ENCODE results near the gene PLA2G7.
"Not testable (repeated sequence)": the region's sequence is repeated elsewhere in the genome, so short reads cannot be mapped to it uniquely, and the experiment has no call there.

Gene PLA2G7

DNA sequence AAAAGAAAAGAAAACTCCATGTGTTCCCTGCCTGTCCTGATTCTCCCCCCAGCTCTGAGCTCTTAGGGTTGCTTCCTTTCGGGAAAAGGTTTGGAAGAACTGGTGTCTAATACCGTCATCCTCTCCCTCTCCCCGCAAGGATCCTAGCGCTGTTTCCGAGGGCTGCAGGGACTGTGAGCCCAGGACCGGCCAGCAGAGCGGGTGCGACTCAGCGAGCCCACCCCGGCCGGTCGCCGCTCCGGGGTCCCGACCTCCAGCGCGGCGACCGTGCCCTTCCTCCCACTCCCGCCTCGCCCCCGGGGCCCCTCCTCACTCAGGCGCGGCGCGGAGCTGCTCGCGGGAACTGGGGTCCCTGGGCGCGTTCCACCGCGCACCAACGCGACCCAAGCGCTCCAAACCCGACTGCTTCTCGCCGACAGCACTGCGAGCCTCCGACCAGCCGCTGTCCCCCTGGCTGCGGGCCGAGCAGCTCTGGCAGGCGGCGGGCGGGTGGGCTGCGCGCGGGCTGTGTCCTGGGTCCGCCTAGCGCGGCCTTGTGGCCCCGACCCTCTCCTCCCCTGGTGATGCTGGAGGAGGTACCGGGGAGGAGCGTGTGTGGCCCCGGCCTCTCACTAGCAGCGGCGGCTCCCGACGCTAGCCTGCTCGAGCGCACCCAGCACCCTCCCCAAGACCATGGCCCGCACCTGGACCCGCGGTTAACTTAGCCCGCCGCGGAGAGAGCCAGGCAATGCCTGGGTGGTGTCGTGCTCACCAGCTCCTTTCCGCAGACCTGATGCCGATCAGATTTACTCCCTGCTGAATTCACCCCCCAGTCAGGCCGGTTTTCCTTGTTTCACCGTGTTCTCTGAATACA, at the start of gene PLA2G7:
Gene PLA2G7, minus strand, starts transcription at position 509 of the 853 bp plus-strand sequence. CDS start 12,484 bp downstream, outside the sequence.
- DNase-seq: no peak

DNA sequence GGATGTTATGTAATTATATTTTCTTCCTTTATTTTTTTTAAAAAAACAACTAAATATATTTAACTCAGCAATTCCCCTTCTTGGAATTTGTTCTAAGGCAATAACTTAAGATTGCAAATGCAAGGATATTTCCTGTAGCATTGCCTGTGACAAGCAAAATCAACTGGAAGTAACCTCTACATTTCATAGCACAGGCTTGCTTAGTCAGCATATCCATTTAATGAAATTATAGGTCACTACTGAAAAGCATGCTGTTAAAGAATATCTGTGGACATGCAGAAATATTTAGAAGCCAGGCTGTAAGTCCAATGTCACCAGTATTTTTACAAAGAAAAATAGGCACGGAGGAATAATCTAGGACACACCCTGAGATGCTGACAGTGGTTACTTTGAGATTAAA, 49.4 kb upstream of the PLA2G7 start:
- no peak for DNase-seq

DNA sequence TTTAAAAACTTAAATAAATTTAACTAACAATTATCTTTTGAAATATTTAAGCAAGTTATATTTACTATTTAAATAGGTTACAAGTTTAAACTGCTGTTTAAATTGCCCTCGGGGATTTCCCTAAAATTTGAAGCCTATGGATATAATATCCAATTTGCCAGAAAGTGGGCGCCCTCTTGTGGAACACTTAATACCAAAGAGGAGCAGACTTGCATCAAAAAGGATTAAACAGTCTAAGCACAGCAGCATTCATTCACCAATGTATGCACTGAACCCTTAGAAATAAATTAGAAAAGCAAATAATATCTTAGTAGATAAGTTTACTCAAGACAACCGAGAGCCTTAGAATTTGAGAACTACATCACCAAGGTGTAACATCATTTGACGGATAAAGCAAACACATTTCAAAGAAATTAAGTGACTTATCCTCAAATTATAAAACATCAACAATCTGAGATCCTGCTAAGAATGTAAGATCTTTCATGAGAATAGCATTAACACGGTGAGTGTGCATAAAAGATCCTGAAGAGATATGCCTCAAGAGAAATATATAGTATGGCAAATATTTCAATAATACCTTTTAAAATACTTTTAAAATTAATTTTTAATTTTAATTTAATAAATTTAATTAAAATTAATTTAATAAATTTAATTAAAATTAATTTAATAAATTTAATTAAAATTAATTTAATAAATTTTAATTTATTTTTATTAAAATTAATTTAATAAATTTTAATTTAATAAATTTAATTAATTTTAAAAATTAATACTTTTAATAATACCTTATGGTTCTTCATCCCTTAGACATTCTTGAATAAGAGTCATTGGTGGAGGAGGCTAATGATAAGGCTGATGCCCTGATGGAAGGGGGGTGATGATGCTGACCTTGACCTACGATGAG, 46.6 kb upstream of the PLA2G7 start:
- DNase-seq: no peak

DNA sequence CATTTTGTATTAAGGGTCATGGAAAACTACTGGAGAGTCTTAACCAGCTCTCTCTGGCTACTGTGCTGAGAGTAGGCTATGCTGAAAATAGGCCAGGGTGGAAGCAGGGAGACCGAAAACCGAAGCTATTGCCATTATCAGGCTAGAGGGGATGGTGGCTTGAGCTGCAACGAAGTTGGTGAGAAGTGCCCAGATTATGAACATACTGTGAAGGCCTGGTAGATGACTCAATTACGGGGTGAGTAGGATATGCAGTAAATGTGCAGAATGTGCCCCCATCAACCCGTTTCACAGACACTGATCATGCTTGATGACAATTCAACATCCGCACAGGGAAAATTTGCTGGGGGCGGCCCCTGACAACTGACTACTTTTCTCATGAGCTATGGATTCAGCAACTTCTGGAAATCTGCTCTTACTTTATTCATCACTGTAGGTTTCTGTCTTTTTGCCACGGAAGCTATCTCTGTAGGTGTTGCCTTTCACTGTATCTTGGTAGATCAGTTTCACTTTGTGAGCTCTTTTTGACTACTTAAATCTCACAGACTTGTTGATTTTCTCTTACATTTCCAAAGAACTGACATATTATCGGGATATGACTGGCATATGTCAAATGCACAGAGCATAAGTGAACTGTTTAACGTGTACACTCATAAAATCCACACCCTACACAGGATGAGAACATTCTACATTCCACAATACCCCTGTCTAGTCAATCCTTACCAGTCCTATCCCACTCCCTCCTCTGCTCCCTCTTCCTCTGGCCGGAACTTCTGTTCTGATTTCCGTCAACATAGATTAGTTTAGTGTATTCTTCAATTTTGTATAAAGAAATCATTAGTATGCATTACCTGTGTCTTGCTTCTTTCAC, 42.5 kb upstream of the PLA2G7 start:
- DNase-seq: no peak

DNA sequence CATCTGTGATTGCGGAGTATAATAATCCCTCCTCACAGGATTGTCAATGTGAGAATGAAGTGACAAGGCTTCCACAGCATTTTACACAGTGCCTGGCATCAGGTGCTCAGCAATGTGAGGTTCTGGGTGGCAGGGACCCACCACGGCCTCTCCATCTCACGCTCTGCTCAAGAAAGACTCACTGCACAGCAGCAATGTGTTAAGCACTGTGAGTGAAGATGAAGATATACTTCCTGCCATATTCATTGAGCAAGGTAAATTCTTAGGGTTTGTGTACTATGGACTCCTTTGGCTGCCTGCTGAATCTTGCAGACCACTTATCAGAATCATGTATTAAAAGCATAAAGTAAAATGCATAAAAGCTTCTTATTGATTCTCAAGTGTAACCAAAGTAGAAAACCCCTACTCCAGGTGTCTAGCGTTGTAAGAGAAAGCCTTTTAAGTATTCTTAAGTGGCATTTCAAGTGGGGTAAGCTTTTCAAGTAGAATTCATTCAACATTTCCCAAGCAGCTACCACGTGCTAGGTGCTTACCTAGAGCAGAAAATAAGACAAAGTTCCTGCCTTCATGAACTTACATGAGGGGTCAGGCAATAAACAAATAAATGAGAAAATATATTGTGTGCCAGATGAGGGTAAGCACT, 41.0 kb upstream of the PLA2G7 start:
- no peak for DNase-seq

DNA sequence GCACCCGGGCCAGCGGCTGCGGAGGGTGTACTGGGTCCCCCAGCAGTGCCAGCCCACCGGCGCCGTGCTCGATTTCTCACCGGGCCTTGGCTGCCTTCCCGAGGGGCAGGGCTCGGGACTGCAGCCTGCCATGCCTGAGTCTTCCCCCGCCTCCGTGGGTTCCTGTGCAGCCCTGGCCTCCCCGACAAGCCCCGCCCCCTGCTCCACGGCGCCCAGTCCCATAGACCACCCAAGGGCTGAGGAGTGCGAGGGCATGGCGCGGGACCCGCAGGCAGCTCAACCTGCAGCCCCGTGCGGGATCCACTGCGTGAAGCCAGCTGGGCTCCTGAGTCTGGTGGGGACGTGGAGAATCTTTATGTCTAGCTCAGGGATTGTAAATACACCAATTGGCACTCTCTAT, 39.6 kb upstream of the PLA2G7 start:
- not testable (repeated sequence) for DNase-seq

DNA sequence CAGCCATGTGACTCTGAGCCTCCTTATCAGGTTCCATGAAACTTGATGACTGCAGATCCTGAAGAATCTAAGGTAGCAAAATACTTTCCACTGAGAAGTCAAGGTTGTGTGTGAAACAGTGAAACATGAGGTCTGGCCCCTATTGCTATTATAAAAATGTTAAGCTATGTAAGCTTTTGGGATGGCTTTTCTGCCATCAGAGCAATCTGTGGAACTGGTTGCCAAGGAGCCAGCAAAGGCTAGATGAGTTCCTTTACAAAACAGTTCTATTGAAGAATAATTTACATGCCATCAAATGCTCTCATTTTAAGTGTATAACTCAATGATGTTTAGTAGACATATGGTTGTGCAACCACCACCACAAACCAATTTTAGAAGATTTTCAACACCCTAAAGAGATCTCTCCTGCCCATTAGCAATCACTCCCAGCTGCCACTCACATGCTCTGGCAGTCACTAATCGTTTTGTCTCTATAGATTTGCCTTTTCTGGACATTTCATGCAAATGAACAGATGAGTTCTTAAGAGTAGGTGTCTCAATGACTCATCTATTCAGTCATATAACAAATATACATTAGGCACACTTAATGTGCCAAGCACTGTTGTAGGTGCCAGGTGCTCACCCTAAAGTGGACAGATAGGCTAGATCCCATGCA, 38.2 kb upstream of the PLA2G7 start:
- DNase-seq: no peak

DNA sequence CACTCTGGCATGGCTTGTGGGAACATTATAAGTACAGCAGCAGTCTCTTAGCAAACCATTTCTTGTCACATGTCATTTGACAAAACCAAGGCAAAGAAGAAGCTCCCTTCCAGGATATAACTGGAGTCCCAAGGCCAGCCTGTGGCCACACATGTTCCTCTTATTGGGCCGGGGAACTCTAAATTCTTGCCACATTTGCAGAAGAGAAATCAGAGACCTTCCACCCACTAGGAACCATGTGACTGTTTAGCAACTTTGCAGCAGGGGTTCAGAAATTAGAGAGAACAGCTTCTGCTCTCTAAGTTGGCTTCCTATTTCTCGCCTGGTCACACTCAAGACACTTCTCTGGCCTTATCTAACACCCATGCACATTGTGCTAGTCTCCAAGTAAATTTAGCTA, 37.6 kb upstream of the PLA2G7 start:
- peak; percentile 72 for DNase-seq

DNA sequence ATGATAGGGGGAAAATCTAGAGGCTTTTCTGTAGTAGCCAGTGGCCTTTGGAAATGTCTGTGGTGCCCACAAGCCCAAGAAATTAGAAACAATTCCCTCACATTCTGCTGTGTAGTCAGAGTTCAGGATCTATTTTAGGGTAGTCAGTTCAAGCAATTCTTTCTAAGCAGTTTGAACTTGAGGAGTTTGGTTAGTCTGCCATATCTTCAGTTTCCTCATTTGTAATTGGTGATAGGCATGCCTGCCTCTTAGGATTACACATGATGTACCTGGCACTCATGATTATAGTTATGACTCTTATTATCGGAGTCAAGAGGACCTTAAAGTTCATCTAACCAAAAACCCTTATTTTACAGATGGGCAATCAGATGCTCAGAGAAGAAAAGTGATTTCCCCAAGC, 36.8 kb upstream of the PLA2G7 start:
- DNase-seq: no peak

DNA sequence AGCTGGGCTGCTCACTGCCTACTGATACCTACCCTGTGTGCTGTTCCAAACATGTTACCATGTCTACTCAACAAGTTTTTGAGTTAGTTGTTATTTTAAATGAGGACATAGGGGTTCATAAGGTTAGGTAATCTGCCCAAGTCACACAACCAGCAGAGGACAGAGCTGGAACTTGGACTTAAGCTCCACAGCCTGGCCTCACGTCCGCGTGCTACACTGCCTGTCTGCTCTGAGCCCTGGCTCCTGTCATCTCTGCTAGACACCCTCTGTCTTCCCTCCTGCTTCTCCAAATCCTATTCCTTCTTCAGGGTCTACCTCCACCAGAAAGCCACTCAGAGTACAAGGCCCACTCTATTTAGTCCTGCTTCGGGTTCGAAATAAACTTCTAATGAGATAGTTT, 29.8 kb upstream of the PLA2G7 start:
- DNase-seq: no peak

DNA sequence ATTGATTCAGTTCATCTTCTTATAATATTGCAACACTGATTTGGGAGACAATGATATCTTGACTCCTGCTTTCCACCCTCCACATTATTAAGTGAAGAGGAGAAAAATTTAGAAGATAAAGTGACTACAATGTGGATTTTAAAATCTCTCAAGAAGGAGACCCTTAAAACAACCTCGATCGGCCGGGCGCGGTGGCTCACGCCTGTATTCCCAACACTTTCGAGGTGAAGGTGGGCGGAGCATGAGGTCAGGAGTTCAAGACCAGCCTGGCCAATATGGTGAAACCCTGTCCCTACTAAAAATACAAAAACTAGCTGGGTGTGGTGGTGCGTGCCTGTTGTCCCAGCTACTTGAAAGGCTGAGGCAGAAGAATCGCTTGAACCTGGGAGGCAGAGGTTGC, 29.1 kb upstream of the PLA2G7 start:
- DNase-seq: not testable (repeated sequence)

DNA sequence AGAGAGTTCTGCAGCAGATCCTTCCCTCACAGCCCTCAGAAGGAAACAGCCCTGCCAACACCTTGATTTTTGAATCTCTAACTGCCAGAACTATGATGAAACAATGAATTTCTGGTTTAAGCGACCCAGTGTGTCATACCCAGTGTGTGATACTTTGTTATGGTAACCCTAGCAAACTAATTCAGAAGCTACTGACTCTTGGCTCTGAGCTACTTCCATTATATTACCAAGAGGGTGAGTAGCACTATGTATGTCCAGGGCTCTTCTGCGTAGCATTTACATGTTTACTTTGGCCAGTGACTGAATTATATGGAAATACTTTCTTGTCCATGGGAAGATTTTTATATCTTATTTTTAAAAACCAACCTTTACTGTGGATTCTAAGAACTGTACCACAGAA, 28.3 kb upstream of the PLA2G7 start:
- DNase-seq: no peak

DNA sequence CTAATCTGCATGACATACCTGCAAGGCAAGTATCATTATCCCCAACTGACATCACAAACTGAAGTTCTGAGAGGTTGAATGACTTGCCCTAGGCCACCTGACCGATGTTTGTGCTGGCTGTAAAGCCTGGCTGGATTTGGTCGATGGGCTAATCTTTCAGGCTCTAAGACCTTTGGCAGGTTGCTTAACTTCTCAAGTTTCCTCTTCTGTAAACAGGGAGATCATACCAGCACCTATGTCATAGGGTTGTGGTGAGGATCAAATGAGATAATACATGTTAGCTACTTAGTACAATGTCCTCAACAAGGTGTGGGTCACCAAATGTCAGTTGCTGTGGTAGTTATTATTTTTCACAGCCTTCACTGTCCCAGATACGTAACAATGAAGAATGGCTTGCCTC, 25.8 kb upstream of the PLA2G7 start:
- DNase-seq: no peak

DNA sequence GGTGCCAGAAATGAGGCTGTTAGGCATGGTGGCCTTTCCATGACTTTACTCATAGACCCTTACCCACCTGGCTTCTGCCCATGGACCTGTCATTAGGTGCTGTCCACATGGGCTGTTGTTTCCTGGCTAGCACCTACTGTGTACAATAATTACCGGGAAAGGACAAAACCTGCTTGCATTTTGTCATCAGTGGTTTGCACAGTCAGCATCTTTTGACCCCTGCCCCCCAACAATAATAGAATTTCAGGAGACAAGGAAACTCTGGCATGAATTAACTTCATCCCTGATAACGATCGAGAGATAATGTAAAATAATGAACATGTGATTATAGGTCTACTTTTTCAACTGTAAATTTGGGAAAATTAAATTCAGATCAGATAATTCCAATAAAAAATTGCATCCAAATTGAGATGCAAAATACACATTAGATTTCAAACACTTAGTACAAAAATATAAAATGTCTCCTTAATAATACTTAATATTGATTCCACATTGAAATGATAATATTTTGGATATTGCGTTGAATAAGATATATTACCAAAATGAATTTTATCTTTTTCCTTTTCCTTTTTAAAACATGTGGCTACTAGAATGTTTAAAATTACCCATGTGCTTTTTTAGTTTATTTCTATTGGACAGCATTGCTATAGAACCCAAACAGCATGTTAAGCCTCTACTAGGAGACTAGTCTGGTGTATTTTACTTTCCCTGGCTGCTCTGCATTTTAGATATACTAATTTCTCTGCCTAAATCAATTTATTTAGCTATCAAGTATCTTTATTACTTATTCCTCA, 24.0 kb upstream of the PLA2G7 start:
- DNase-seq: no peak

DNA sequence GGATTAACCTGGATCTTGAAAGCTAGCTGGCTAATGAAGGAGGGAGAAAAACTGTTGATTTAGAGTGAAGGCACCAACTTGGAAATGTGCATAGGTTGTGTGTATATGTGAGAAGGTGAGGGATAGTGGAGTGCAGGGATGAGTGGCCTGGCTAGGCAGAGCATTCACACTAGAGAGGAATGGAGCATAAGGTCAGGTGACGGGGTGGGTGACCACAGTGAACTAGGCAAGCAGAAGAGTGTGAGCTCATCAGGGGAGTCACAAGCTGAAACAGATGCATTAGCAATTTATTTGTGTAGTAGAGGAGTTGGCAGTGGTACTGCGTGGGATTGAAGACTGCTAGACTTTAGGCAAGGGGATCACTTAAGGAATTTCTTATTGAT, 22.0 kb upstream of the PLA2G7 start:
- no peak for DNase-seq

DNA sequence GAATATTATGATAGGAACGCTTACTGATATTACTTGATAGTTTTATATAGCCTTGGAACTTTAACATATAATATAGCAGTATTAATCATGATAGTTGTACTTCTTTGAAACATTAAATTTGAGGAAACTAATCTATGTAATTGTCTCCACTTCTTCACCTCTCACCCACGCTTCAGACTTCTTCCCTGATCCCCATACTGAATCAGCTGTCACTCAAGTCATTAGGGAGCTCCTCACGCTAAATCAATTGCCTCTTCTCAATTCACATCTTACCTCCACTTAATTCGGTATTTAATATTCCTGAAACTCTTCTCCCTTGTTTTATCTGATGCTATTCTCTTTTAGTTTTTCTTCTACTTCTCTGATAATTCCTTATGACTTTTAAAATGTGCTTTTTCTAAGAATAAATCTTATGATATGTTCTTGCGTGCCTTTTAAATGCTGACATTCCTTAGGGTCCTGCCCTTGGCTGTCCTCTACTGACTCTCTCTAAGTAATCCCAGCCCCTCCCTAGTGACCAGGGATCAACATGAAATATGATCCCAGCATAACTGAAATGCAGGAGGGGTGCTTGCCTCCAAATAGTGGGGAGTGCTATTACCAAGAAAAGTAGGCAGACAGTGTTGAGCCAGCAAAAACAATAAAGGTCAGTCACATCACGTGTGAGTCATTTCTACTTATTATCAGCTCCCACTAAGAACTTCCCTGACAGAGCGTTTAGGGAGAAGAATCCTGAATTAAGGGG, 21.5 kb upstream of the PLA2G7 start:
- DNase-seq: no peak

DNA sequence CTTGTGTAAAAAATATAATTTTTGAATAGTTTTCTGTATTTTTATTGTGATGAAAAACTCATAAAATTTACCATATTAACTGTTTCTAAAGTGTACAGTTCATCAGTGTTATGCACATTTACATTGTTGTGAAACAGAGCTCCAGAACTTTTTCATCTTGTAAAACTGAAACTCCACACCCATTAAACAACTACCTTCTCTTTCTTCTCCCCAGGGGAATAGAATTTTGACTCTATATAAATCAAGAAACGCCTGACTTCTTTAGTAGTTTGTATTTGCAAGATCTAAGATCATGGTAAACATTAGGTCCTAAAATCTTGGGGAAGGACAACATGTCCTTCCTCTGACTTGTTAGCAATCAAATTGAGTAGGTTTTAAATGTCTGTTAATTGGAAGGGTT, 20.7 kb upstream of the PLA2G7 start:
- DNase-seq: no peak

DNA sequence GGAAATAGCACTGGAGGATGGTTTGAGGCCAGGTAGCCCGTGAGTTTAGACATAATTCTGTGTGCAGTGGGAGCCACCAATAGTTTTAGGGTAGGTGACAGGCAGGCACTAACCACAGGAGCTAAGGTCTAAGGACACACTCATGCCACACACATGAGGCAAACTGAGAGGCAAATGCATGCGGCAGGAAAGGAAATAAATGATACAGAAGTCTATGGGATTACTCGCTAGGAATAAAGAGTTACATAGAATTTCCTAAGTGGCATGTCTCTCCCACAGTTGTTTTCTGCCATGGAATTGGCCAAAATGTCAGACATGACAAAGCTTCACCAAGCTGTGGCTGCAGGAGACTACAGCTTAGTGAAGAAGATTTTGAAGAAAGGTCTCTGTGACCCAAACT, 16.5 kb upstream of the PLA2G7 start:
- DNase-seq: no peak

DNA sequence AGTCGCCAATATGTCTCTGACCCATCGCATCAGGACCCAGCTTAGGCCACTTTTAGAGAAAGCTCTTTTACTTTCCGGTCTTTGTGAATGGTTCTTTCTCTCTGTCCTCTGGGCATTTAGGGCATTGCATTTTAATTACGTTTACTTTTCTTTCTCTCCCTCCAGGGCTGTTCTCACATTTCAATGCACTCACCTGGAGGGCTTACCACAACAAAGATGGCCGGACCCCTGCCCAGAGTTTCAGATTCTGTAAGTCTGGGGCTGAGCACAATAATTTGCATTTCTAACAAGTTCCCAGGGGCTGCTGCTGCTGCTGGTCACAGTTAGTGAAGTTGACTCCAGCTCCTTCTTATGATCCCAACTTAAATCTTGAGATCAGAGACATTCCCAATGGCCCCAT, 14.6 kb upstream of the PLA2G7 start:
- no peak for DNase-seq

DNA sequence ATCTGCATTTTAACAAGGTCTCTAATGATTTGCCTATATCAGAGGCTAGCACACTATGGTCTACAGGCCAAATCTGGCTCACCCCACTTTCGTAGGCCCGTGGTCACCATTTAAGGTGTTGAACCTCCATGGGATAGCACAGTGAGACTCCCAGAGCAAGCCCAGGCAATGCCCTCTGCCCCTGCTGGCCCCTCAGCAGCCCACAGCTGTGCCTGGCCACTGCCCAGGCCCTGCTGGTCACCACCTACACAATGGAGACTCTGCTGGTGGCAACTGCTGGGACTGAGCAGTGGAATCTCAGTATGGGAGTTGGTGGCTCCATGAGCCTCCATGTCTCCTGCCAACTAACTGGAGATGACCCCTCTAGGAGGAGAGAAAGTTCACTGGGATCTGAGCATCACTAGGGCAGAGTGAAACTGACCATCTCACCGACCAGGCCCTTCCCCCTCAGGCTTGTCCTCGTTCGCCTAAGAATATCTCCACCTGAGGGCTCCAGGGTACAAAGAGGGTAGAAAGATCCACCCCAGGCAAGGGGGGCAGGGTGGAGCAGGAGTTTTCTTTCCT, 13.8 kb upstream of the PLA2G7 start:
- no peak for DNase-seq
